Measurements from ENCODE around the gene CDH5.

CDH5 gene

GRCh38 chr16:66391726-66392670 is 25.5 kb downstream of the CDH5 start:
- no peak for TF ChIP-seq CTCF (IDR thresholded peaks at IDR 0.05; ENCODE audit: insufficient read depth, low read depth, low read length, missing control alignments)
- no peak for DNase-seq (ENCODE audit: low read depth)

GRCh38 chr16:66395806-66396555 is 29.5 kb downstream of the CDH5 start:
- no peak for TF ChIP-seq CTCF (IDR thresholded peaks at IDR 0.05; ENCODE audit: insufficient read depth, low read depth, low read length, missing control alignments)
- no peak for DNase-seq (ENCODE audit: low read depth)
- no peak overlapping the region for H3K4me3 ChIP-seq (ENCODE audit: low read length)

More at GRCh38 chr16:66391726-66392670, 25.5 kb downstream of the CDH5 start:
- H3K4me3 ChIP-seq (ENCODE audit: low read length), result no peak overlapping the region

- no peak overlapping the region for H3K4me3 ChIP-seq (ENCODE audit: low read length)
- no peak for TF ChIP-seq CTCF (IDR thresholded peaks at IDR 0.05; ENCODE audit: insufficient read depth, low read depth, low read length, missing control alignments)
- DNase-seq (ENCODE audit: low read depth), result no peak
Observed at GRCh38 chr16:66397736-66398433, 31.4 kb downstream of the CDH5 start.

- DNase-seq (ENCODE audit: low read depth), result no peak
- TF ChIP-seq CTCF (IDR thresholded peaks at IDR 0.05; ENCODE audit: insufficient read depth, low read depth, low read length, missing control alignments), result no peak
- no peak overlapping the region for H3K4me3 ChIP-seq (ENCODE audit: low read length)
Observed at GRCh38 chr16:66399031-66399430, 32.5 kb downstream of the CDH5 start.

GRCh38 chr16:66399930-66400329 is 33.4 kb downstream of the CDH5 start:
- no peak overlapping the region for H3K4me3 ChIP-seq (ENCODE audit: low read length)
- no peak for TF ChIP-seq CTCF (IDR thresholded peaks at IDR 0.05; ENCODE audit: insufficient read depth, low read depth, low read length, missing control alignments)
- no peak for DNase-seq (ENCODE audit: low read depth)

- no peak for TF ChIP-seq CTCF (IDR thresholded peaks at IDR 0.05; ENCODE audit: insufficient read depth, low read depth, low read length, missing control alignments)
- no peak for DNase-seq (ENCODE audit: low read depth)
- H3K4me3 ChIP-seq (ENCODE audit: low read length), result no peak overlapping the region
Observed at GRCh38 chr16:66400503-66401380, 34.3 kb downstream of the CDH5 start.

Data from epithelial cell of esophagus (primary cell).